Muscle of back (tissue), 13 donors: ENCODE data around the gene MINDY4B. TPM values are rescaled to one million over a fixed set of nuclear protein-coding genes. Genes with fewer than 3 reads are reported as not detected.

Source experiments
- DNase-seq, 3 donors: peaks; one replicate each; pipeline versions ENCODE4 v3.0.0 to v3.0.0-alpha.2; 2013
- long read RNA-seq, 9 donors: transcript quantifications; one replicate each; lab custom pipeline, GENCODE V29; 2026
- polyA plus RNA-seq, 10 donors: library from polyadenylated mRNA; unstranded; fragments of 120-200 nt; gene quantifications; one replicate each; pipeline ENCODE4 v1.2.1, GENCODE V29; 2013; ENCODE audit not compliant: insufficient read length in 10 of 10

Gene MINDY4B
- 1 to 10 TPM in 5 of 10 donors, under 1 TPM in 4, not detected in 1; 0.25 to 4.9 (median 1.2) TPM for polyA plus RNA-seq
- long read RNA-seq, donor 1 = 0 reads
- long read RNA-seq, donor 2 = 0 reads
- long read RNA-seq, donor 3 = 0 reads
- long read RNA-seq, donor 4 = 0 reads
- long read RNA-seq, donor 5 = 0 reads
- long read RNA-seq, donor 6 = 0 reads
- long read RNA-seq, donor 7 = 0 reads
- long read RNA-seq, donor 8 = 0 reads
- long read RNA-seq, donor 9 = 0 reads

DNA sequence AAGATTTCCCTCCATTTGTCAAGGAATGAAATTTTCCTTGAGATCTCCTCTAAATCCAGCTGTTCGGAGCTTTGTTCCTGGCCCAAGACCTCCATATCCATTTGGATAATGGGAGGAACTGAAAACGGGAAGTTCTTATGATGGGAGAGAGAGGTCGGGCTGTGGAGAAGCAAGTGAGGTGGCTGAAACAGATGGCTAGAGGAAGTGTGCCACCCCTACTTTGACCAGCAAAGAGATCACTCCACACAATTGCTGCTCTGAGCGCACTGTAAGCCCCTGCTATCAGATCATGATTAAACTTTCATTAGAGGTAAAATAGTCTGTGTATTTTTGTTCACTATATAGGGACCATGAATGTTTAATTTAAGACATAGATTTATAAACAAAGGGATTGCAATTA lies at the start of gene MINDY4B:
Gene MINDY4B, minus strand, starts transcription at position 101 of the 400 bp plus-strand sequence. Its CDS starts 0 bp downstream, at position 101.
- no peak for DNase-seq

DNA sequence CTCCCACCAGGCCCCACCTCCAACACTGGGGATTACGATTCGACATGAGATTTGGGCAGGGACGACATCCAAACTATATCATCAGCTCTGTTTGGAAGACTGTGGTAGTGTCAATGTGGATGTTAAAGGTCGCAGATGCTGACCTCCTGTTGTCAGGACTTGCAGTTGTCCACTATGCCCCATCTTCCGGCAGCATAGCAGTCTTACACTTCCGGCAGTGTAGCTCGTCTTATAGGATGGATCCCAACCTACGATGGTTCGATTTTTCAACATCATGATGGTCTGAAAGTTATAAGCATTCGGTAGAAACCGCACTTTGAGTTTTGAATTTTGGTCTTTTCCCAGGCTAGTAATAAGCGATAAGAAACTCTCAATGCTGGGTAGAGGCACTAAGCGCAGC lies 46.7 kb upstream of the MINDY4B start:
- DNase-seq = no peak

DNA sequence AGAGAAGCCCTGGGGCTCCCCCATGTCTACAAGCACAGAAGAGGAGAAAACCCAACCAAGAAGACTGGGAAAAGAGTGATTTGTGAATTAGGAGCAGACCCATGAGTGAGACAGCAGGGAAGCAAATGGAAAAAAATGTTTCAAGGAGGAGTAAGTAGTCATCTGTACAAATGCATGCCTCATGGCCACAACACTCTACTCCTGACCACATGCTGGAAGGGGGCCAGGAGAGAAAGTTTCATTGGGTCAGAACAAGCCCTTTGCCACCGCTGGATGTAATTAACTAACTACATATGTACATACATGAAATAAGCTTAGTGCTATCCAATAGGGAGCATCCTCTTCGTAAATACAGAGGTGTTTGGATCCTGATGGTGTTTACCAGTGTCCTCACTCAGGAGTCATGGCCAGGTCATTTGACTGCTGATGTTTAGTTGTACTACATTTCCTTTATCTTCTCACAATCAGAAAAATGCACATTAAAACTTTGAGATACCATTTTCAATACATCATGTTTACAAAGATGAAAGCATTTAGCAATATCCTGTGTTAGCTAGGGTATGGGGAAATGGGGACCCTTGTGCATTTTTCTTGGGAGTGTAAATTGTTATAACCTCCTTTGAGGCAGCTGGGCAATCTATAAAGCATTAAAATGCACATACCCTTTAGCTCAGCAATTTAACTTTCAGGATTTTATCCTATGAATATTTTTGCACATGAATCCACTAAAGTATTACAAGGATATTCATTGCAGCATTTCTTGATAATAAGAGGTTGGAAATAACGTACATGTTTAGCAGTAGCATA lies 40.2 kb upstream of the MINDY4B start:
- peak in 1 of 3 donors; percentile 47 for DNase-seq

DNA sequence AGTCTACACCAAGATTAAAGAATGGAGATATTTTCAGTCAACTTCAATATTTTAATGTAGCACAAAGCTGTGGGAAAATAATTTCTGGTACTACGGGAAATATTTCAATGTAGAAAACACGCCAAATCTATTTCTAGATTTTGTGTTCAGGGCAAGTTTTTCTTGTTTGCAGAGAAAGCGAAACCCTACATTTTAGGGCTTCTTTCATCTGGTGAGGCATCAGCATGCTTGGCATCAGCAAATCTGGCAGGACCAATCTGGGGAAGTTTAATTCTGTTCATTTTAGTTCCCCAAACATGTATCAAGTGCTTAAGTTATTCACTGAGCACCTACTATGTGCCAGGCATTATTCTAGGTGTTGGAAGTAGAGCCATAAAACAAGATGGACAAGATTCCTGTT lies 37.0 kb upstream of the MINDY4B start:
- no peak for DNase-seq

DNA sequence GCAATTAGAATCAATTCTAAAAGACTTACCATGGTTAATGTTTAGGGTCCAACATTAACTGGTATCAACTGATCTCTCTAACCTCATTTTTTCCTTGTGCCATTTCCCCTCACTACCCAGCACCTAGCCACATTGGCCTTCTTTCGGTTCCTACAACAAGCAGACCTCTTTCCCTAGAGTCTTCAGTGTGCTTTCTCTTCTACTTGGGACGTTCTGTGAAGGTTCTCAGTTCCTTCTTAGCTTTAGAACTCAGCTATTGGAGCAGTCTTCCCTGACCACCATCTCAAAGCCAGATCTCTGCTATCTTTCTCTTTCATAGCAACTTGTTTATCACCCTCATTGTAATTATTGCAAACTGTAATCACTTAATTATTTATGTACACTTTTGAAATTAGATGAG lies 31.5 kb upstream of the MINDY4B start:
- DNase-seq = no peak

DNA sequence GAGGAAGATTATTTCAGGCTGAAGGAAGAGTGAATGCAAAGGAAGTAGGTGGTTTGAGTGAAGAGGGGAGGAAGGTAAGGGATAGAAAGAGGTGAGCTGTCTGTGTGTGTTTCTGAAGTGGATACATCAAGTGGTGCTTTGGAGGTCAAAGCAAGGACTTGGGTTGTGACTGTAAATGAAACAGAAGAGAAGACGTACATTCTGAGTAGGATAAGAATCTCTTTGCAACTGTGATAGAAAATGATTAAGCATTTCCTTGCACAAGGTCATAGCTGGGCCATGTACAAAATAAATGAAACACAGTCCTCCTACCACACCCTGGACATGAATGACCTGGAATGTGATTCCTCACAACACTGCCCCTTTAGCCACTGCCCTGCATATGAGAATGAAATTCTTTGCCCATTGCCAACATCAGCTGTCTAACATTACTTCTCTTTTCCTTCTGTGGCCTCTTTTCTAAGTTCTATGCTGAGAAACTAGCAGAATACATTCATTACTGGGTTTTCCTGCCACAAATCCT lies 28.3 kb upstream of the MINDY4B start:
- DNase-seq = no peak

DNA sequence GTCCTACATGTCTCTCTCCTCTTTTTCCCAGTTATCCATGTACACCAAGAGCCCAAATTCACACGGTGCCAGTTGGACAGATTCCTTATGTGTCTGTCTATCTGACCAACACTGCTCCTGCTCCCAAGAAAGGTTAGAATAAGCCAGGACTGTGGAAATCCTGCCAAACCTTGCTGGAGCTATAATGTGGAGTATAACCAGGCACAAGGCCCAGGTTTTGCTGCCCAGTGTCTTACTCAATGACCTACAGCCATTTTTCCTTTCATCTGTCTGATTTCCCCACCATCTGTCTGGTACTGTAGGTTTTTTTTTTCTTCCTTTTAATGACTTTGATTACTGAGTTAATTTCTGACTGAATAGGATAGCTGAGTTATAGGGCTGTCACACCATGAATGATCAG lies 26.5 kb upstream of the MINDY4B start:
- no peak for DNase-seq

DNA sequence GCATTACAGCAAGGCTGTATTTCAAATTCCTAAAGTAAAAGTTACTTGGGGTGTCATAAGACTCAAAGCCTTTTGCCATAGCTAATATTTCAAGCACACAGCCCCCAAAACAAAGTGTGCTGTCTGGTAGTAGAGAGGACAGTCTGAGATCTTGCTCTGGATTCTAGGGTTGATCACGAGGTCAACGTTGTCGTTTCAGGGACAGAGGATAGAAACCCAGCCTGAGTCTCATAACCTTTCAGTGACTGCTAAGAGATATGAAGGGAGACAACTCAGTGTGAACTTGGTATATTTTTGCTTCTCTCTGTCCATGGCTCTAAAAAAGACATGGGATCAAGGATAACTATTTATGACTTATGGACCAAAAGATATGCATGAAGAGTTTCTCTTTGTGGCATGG lies 25.6 kb upstream of the MINDY4B start:
- no peak for DNase-seq

DNA sequence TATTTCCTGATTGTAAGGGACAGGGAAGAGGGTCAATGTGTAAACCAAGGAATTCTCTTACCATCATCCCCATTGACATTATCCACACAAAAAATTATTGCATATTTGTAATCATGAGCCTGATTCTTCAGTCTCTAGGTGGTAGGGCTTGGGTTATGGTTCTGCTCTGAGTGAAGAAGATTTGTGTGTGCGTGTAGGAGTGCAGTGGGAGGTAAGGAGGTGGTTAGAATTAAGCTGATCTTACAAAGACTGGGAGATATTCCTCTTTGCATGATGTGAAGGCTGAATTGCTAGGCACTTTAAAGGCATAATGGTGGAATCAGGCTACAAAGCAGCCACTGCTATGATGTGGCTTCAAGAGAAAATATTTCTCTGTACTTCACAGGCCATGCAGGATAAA lies 23.0 kb upstream of the MINDY4B start:
- no peak for DNase-seq

DNA sequence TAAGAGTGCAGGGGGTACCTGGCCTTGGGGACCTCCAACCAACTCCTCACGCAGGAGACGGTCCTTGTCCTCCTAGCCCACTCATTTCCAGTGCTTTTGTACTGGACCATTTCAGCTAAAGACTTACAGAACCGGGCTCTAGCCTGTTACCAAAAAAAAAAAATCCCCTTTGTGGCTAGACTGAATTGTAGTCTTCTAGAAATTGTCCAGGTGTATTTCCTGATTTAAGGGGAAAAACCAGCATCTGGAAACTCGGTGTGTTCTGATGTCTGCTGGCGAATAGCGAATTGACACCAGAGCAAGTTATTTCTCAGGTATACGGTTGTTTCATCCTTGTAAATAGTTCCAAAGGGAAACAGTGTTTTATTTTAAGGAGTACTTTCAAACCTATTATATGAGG lies 21.1 kb upstream of the MINDY4B start:
- no peak for DNase-seq

DNA sequence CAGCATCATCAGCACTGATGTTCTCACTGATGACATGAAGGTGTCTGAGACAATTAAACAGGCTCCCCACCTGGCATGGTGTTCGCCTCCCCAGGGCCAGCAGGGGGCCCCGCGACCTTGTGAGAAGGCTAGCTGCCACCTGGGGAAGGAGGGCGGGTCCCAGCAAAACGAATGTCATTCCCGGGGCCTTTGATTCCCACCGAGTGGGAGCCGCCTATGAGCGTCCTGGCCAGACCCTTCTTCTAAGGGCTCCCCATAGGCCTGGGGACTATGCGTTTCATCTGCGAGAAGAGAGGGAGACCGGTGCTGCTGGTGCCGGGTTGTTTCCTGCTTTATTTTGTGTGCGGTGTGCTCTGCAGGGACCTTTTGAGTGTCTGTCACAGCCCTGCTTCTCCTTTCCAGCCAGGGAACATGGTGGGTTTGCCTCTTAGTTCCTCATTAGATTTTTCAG lies 20.5 kb upstream of the MINDY4B start:
- peak in 1 of 3 donors; percentile 26 for DNase-seq

DNA sequence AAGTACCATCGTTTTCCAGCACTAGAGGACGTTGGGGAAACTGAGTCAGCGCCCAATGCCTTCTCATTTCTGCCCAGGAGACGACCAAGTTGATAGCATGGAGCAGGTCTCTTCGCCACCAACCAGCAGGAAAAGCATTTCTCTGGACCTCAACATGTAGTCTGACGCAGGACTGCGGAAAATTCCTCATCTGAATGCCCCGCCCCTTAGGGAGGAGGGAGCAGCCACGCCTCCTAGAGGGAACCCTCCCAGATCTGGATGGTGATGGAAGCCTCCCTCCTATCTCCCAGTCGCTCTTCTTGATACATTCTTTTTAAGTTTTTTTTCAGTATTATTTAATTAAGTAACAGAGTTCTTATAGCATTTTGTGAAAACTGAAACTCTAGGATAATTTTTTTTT lies 17.4 kb upstream of the MINDY4B start:
- no peak for DNase-seq

DNA sequence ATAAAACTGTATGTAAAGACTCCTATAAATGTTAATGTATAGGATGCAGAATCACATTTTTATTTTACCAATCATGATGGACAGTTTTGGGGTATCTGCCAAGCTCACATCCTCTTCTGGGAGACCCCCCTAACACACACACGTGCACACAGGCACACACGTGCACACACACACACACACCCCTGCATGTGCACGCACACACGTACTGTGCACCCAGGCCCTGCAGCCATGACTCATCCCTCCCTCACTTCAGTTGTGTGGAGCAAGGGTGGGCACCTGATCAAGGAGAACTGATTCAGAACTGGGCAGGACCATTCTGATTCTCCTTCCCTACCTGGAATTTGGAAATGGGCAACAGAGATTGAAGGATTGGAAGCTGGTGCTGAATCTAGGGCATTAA lies 16.0 kb upstream of the MINDY4B start:
- DNase-seq = no peak

DNA sequence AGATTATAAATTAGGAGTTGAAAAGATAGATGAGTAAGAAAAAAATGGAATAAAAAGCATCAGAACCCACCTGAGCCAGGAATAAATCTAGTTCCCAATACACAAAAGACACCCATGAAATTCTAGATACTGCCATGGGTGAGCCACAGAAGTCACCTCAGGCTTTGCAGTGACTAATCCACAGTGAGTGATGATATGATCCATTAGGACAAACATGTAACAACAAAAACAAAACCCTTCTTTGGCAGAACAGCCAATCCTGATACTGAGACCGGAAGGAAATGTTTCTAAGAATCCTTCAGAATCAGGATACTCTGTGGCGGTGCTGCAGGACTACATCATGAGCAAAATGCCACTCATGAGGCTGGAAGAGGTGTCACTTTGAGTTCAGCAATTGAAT lies 15.0 kb upstream of the MINDY4B start:
- DNase-seq = no peak

DNA sequence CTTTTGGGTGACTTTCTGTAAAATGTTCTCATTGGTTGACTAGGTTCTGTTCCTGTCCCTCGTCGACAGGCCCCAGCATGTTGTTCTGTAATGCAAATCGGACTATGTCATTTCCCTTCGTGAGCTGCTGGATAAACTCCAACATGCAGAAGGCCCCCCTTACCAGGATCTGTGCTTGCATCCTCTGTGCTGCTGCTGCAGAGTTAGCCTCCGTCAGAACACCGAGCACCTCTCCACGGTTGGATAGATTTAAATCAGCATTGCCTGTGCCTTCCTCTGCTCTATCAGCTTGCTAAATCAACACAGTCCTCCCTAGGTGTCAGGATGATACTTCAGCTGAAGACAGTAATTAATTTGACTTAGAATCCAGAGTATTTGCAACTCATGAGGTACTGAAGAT lies 12.7 kb upstream of the MINDY4B start:
- DNase-seq = no peak

DNA sequence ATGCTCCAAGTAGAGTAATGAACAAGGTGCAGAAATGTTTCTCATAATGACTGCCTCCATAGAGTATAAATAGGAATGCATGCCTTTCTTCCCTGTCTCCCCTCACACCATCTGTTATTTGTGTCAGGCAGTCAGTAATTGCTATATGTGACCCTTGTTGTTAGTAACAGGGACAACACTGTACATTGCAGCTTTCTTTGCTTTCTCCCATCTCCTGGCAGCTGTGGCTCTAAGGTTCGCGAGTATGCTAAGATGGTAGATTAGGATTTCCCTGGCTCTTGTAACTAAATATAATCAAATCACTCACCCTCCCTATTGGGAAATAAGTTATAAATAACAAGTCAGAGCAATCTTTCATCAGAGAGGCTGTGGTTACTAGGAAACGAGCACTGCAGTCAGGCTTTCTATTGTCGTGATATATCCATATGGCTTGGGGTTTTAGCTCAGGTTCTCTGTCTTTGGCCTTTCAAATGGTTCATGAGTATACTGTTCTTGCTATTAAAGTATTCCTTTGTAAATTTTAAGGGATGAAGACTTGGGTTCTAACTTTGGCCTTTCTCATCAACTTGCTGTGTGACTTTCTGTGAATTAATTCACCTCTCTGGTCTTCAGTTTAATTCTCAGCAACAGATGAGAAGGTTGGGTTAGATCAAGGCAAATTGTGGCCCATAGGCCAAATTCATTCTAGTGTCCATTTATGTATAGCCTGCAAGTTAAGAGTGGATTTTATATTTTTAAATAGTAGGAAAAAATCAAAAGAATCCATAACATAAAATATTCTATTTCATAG lies 8.1 kb upstream of the MINDY4B start:
- DNase-seq = peak; percentile 76 to 88 (median 81)

DNA sequence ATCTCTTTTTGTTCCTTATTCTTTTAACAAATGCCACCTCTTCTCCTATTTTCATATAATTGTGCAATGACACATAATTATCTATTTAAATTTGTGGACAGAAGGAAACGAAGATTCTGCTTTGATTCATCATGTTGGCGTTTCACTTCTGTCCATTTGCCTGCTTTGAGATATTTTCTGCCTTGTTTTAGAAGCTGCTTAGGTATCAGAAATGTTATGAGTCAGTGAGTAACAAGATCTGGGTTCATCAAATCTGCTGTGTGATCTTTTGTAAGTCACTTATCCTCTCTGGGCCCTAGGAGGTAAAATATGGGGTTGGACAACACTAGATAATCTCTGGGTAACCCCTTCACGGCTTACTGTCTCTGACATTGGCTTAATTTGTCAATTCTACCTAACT lies 7.3 kb upstream of the MINDY4B start:
- peak in 1 of 3 donors; percentile 9 for DNase-seq

DNA sequence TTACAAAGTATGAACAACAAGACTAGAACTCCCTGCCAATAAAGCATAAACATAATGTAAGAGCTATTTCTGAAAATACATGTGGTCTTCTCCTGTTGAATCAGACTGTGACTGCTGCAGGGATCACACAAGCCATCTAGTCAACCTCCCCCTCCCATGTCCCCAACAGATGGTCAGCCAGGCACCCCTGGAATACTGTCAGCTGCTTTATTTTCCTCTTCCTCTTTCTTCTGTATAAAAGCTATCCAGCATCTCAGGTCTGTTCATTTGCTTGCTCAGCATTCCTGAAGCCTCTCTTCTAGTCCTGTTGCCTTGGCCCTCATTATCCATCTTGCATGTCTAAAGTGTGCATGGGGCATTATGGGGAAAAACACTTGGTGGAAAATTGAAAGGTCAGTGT lies 6.5 kb upstream of the MINDY4B start:
- DNase-seq = peak in 2 of 3 donors; percentile 37 to 63

DNA sequence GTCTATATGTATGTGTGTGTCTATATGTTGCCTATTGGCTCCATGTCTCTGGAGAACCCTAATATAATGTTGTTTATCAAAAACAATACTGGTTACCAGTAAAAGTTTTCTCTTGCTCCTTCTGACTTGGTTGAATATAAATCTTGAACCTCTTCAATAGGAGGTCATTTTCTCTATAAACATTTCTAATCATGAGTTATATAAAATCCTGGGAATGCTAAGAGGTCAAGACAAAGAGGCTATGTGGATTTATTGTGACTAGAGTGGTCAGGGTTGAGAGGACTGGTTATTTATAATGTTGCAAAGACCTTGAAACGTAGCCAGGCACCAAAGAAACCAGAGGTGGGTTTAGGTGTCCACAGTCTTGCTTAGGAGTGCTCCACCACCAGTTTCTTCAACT lies 1.2 kb upstream of the MINDY4B start:
- no peak for DNase-seq

DNA sequence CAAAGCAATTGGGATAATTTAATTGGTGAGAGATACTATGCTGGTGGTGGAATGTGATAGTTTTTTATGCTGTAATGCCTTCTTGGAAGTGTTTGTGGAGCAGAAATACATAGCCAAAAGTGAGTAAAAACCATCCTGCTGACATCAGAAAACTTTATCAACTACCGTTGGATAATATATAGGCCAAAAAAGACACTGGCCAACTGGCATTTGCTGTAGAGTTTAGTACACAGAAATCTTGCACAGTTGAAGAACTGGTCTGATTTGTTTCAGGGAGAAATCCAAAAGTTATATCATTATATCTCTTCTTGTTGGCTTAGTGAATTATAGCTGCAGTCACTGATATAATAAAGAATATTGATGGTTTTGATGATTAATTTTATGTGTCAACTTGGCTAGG lies 507 bp upstream of the MINDY4B start:
- no peak for DNase-seq

DNA sequence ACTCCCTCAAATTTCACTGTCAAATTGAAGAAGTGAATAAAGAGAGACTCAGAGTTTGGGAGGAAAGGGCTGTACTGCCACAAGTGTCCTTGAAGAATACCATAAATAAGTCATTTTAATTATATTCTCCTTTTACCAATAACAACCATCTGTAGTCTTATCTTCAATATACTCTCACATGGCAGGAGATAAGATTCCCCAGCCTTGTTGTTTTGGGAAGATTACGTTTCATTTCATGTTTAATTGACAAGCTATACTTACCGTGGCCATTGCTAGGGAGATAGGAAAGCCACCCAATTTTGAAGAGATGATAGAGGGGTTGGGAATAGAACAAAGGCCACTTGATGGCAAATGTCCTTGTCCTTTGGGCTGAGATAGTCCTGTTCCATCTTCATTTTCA lies 2.3 kb downstream of the MINDY4B start:
- no peak for DNase-seq

DNA sequence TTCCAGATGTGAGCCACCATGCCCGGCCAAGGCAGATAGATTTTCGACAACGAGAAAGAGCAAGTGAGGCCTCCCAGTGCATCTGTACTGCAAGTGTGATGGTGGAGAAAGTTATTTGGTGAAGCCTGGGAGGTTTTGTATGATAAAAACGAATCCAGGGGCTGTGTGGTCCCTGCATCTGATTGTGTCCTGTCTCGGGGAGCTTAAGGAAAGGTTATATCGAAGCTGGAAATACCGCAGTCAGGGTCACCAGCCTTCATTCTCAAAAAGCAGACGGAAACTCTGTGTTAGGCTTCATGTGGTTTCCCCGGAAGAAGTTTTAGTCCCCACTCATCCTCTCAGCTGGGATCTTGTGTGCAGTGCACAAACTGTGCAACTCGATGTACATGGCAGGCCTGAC lies 3.4 kb downstream of the MINDY4B start:
- DNase-seq = no peak
